Immature natural killer cell (primary cell): ENCODE results near the gene RELCH. TPM values are rescaled to one million over a fixed set of nuclear protein-coding genes. Genes with fewer than 3 reads are reported as not detected.

Experiments
- DNase-seq, 3 donors: peaks; one replicate each; pipeline ENCODE4 v3.0.0; 2022; ENCODE audit warnings: mixed read lengths in 1 of 3
- H3K27ac Mint-ChIP-seq, 6 donors: one replicate each; pipeline ENCODE4 v1.8.0; 2020; ENCODE audit warnings: mixed read lengths in 6 of 6, mild to moderate bottlenecking in 5 of 6, inconsistent platforms in 4 of 6, moderate library complexity in 3 of 6
- H3K27me3 Mint-ChIP-seq, 3 donors: one replicate each; pipeline ENCODE4 v1.8.0; 2020 to 2021; ENCODE audit warnings: low read depth in 3 of 3, mild to moderate bottlenecking in 3 of 3, mixed read lengths in 3 of 3, moderate library complexity in 3 of 3, inconsistent platforms in 1 of 3
- H3K36me3 Mint-ChIP-seq, 3 donors: one replicate each; pipeline ENCODE4 v1.8.0; 2020; ENCODE audit warnings: mixed read lengths in 3 of 3, inconsistent platforms in 2 of 3, mild to moderate bottlenecking in 2 of 3
- H3K4me1 Mint-ChIP-seq, 2 donors: one replicate each; pipeline ENCODE4 v1.8.0; 2020; ENCODE audit warnings: inconsistent platforms in 2 of 2, mild to moderate bottlenecking in 2 of 2, mixed read lengths in 2 of 2, moderate library complexity in 1 of 2
- H3K4me3 Mint-ChIP-seq, 5 donors: one replicate each; pipeline ENCODE4 v1.8.0; 2020; ENCODE audit warnings: mild to moderate bottlenecking in 5 of 5, mixed read lengths in 5 of 5, inconsistent platforms in 3 of 5, moderate library complexity in 3 of 5
- H3K9me3 Mint-ChIP-seq, 6 donors: one replicate each; pipeline ENCODE4 v1.8.0; 2020; ENCODE audit warnings: mild to moderate bottlenecking in 6 of 6, mixed read lengths in 6 of 6, inconsistent platforms in 4 of 6, moderate library complexity in 3 of 6
- polyA plus RNA-seq, 3 donors: library from polyadenylated mRNA; unstranded; fragments of 300-500 nt; fragmentation: Illumina TruSeq; gene quantifications; one replicate each; pipeline ENCODE4 v1.2.3, GENCODE V29; 2021

RELCH gene
- polyA plus RNA-seq, 3 donors from 2014 or later = 4.5 to 7.9 (median 6.2) TPM

GRCh38 chr18:62175521-62175920 lies 11.5 kb upstream of the RELCH start:
- Mint-ChIP-seq H3K9me3 (no peaks in the 10 kb centered on the region), H3K36me3 (peaks cover 0 to 4% (median 4%) of the 10 kb centered on the region in 3 donors), H3K27me3 (no peaks in the 10 kb centered on the region), H3K4me1 (no peaks in the 10 kb centered on the region), H3K27ac (no peak overlapping the region), H3K4me3 (no peak overlapping the region)
- DNase-seq = no peak

GRCh38 chr18:62177271-62177670 lies 9.8 kb upstream of the RELCH start:
- H3K27me3 Mint-ChIP-seq = no peaks in the 10 kb centered on the region
- peak overlapping the region in 1 of 6 donors; percentile 57 for H3K27ac Mint-ChIP-seq
- no peak overlapping the region for H3K4me3 Mint-ChIP-seq
- no peaks in the 10 kb centered on the region for H3K4me1 Mint-ChIP-seq
- no peaks in the 10 kb centered on the region for H3K9me3 Mint-ChIP-seq
- DNase-seq = no peak
- H3K36me3 Mint-ChIP-seq = peaks cover 0 to 4% (median 4%) of the 10 kb centered on the region in 3 donors

GRCh38 chr18:62179213-62179612 lies 7.8 kb upstream of the RELCH start:
- H3K36me3 Mint-ChIP-seq = peaks cover 0 to 4% (median 2%) of the 10 kb centered on the region in 3 donors
- no peaks in the 10 kb centered on the region for H3K27me3 Mint-ChIP-seq
- H3K4me3 Mint-ChIP-seq = no peak overlapping the region
- H3K4me1 Mint-ChIP-seq = peaks cover 1 to 4% of the 10 kb centered on the region in 2 donors
- H3K27ac Mint-ChIP-seq = no peak overlapping the region
- no peaks in the 10 kb centered on the region for H3K9me3 Mint-ChIP-seq
- no peak for DNase-seq

GRCh38 chr18:62182220-62182619 lies 4.8 kb upstream of the RELCH start:
- H3K27me3 Mint-ChIP-seq = peaks cover 2 to 7% (median 5%) of the 10 kb centered on the region in 3 donors
- peaks cover 0 to 4% (median 0%) of the 10 kb centered on the region in 3 donors for H3K36me3 Mint-ChIP-seq
- DNase-seq = no peak
- peaks cover 12 to 22% of the 10 kb centered on the region in 2 donors for H3K4me1 Mint-ChIP-seq
- H3K9me3 Mint-ChIP-seq = no peaks in the 10 kb centered on the region
- H3K4me3 Mint-ChIP-seq = no peak overlapping the region
- H3K27ac Mint-ChIP-seq = no peak overlapping the region

- Mint-ChIP-seq H3K4me3 (no peak overlapping the region), H3K27ac (no peak overlapping the region)
Measured at GRCh38 chr18:62183578-62184195, 3.4 kb upstream of the RELCH start.

GRCh38 chr18:62186499-62186773 lies 619 bp upstream of the RELCH start:
- Mint-ChIP-seq H3K4me1 (peaks cover 50 to 62% of the 10 kb centered on the region in 2 donors), H3K27me3 (peaks cover 5 to 10% (median 8%) of the 10 kb centered on the region in 3 donors), H3K9me3 (no peaks in the 10 kb centered on the region), H3K36me3 (no peaks in the 10 kb centered on the region), H3K4me3 (peak overlapping the region; percentile 99 to 100 (median 100)), H3K27ac (peak overlapping the region; percentile 94 to 98 (median 96))
- DNase-seq = no peak

More at GRCh38 chr18:62183578-62184195, 3.4 kb upstream of the RELCH start:
- Mint-ChIP-seq H3K36me3 (no peaks in the 10 kb centered on the region), H3K27me3 (peaks cover 5 to 10% (median 8%) of the 10 kb centered on the region in 3 donors), H3K9me3 (no peaks in the 10 kb centered on the region), H3K4me1 (peaks cover 24 to 34% of the 10 kb centered on the region in 2 donors)
- DNase-seq = peak; percentile 46 to 54 (median 50)

GRCh38 chr18:62187543-62188510 lies 772 bp downstream of the RELCH start:
- Mint-ChIP-seq H3K9me3 (no peaks in the 10 kb centered on the region), H3K27me3 (peaks cover 5 to 10% (median 8%) of the 10 kb centered on the region in 3 donors), H3K4me1 (peaks cover 64 to 76% of the 10 kb centered on the region in 2 donors), H3K36me3 (no peaks in the 10 kb centered on the region), H3K27ac (peak overlapping the region; percentile 94 to 98 (median 96)), H3K4me3 (peak overlapping the region; percentile 99 to 100 (median 100))
- peak; percentile 6 to 15 (median 7) for DNase-seq

- DNase-seq = no peak
- H3K4me3 Mint-ChIP-seq = peak overlapping the region; percentile 99 to 100 (median 100)
Measured at GRCh38 chr18:62189208-62189607, 2.2 kb downstream of the RELCH start.

GRCh38 chr18:62196079-62196478 lies 9.0 kb downstream of the RELCH start:
- no peaks in the 10 kb centered on the region for H3K27me3 Mint-ChIP-seq
- H3K4me1 Mint-ChIP-seq = peaks cover 67 to 94% of the 10 kb centered on the region in 2 donors
- H3K27ac Mint-ChIP-seq = no peak overlapping the region
- no peaks in the 10 kb centered on the region for H3K36me3 Mint-ChIP-seq
- no peak overlapping the region for H3K4me3 Mint-ChIP-seq
- peaks cover 0 to 2% (median 0%) of the 10 kb centered on the region in 6 donors for H3K9me3 Mint-ChIP-seq
- no peak for DNase-seq

More at GRCh38 chr18:62189208-62189607, 2.2 kb downstream of the RELCH start:
- H3K36me3 Mint-ChIP-seq = no peaks in the 10 kb centered on the region
- H3K9me3 Mint-ChIP-seq = peaks cover 0 to 2% (median 0%) of the 10 kb centered on the region in 6 donors
- H3K27me3 Mint-ChIP-seq = peaks cover 5 to 10% (median 8%) of the 10 kb centered on the region in 3 donors
- peaks cover 77 to 85% of the 10 kb centered on the region in 2 donors for H3K4me1 Mint-ChIP-seq
- no peak overlapping the region for H3K27ac Mint-ChIP-seq

DNA sequence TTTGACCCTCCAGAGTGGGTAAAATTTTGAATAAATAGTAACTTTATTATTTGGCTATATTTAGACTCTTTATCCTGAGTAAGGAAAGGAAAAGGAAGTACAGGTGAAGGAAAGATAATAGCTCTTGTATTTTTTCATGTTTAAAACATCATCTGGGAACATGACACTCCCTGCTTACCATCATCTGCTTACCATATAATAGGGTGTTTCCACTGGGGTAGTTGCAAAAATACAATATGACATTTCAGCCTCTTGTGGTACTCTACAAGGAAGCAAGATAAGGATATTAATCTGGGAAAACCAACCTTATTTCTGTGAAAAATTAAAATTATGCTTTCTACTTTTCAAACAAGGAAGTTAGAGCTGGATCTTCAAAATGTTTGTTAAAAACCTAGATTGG lies 9.9 kb downstream of the RELCH start:
- Mint-ChIP-seq H3K27ac (peak overlapping the region in 1 of 6 donors; percentile 4), H3K4me3 (no peak overlapping the region)

DNA sequence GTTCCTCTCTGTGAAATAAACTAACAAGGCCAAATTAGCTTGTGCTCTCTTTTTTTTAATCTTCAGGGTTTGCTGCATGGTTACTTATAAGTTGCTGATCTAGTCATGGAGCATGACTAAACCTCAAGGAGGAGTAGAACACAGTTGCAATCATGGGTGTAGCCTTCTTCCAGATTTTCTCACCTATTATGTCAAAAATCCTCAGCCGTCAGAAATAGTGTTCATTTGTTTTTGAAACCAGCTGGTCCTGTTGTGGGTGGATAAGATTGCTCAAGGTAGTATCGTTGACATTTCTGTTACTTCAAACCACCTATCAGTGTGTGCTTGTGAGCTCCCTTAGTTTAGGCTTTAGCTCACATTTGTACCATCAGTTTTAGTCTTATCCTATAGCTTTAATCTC lies 11.2 kb downstream of the RELCH start:
- Mint-ChIP-seq H3K27ac (peak overlapping the region in 4 of 6 donors; percentile 8 to 72 (median 33)), H3K4me1 (peaks cover 47 to 83% of the 10 kb centered on the region in 2 donors)

More for the DNA sequence above, 9.9 kb downstream of the RELCH start:
- Mint-ChIP-seq H3K36me3 (no peaks in the 10 kb centered on the region), H3K4me1 (peaks cover 58 to 85% of the 10 kb centered on the region in 2 donors), H3K27me3 (no peaks in the 10 kb centered on the region), H3K9me3 (peaks cover 0 to 2% (median 0%) of the 10 kb centered on the region in 6 donors)
- DNase-seq = no peak

GRCh38 chr18:62199629-62200028 lies 12.6 kb downstream of the RELCH start:
- no peak overlapping the region for H3K4me3 Mint-ChIP-seq
- no peaks in the 10 kb centered on the region for H3K27me3 Mint-ChIP-seq
- no peaks in the 10 kb centered on the region for H3K9me3 Mint-ChIP-seq
- no peak for DNase-seq
- H3K36me3 Mint-ChIP-seq = no peaks in the 10 kb centered on the region
- H3K27ac Mint-ChIP-seq = no peak overlapping the region
- H3K4me1 Mint-ChIP-seq = peaks cover 40 to 74% of the 10 kb centered on the region in 2 donors

More for the DNA sequence above, 11.2 kb downstream of the RELCH start:
- H3K27me3 Mint-ChIP-seq = no peaks in the 10 kb centered on the region
- DNase-seq = no peak
- H3K9me3 Mint-ChIP-seq = no peaks in the 10 kb centered on the region
- no peak overlapping the region for H3K4me3 Mint-ChIP-seq
- H3K36me3 Mint-ChIP-seq = no peaks in the 10 kb centered on the region

DNA sequence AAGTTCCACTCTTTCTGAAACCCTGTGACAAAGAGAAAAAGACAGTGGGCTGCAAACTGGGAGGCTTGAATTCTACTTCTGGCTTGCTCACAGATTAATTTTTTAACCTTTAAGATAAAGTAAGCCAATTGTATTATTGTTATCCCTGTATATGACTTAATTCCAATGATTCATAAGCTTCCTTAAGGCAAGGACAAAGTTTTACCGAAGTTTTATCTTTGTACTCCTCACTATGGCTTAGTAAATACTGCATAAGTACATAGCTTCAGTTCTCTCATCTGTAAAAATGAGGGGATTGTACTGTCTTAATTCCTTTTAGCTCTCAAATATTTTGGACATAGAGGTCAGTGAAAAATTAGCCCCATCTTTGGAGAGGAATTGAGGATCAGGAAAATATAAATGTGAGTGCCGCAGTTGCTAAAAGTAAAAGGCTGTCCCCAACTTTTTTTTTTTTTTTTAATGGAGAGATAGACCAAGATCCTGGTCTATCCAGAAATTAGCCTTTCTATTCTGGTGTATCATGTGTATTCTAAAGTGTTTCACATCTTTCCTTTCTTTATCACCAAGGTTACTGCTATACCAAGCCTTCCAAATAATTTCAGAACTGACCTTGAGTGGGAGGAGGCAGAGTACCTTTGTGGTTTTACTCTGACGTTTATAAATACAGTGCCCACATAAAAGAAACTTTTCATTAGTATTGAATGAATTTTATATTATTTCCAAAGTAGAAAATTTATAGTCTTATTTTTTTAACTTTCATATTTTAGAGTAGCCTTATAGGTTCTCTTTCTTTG lies 13.3 kb downstream of the RELCH start:
- Mint-ChIP-seq H3K36me3 (no peaks in the 10 kb centered on the region), H3K27me3 (no peaks in the 10 kb centered on the region), H3K4me3 (no peak overlapping the region), H3K27ac (peak overlapping the region in 2 of 6 donors; percentile 40 to 49), H3K4me1 (peaks cover 41 to 75% of the 10 kb centered on the region in 2 donors), H3K9me3 (no peaks in the 10 kb centered on the region)
- DNase-seq = no peak
